Stimulated activated CD8-positive, alpha-beta memory T cell treated with anti-CD3 and anti-CD28 coated beads, Interleukin-12 subunit alpha, Interleukin-12 subunit beta, amount 100 ng/mL, for 4 hours (primary cell): Measurements from ENCODE around the gene ZDHHC11B.
"Not testable (repeated sequence)": the region's sequence is repeated elsewhere in the genome, so short reads cannot be mapped to it uniquely, and the experiment has no call there.

Source experiments
- DNase-seq: peaks from one replicate; pipeline ENCODE4 v3.0.0-alpha.2; 2020; ENCODE audit warnings: low read depth

Gene ZDHHC11B

GRCh38 chr5:785181-785705 is 714 bp upstream of the ZDHHC11B start:
- not testable (repeated sequence) for DNase-seq

DNA sequence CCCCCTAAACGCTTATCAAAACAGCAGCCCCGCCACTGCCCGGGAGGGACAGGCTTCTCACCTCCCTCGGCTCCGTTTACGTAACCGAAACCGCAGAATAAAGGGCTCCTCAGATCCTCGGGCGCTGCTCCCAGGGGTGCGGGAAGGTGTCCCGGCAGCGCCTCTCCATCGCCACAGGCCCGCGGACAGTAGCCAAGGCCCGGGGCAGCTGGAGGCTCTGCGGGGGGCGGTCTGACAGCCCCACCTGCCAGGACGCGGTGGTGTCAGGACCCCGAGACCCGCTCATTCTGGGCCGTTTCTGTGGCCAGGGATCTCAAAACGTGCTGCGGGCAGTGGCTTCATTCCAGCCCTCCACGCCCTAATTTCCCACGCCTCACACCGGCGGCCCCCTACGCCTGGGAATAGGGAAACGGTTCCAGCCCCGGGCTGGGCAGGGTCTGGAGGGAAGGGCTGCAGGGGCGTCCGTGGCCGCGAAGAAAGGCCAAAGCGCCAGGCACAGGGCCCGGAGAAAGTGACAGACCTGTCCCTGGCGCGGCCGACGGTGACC is 575 bp downstream of the ZDHHC11B start:
- not testable (repeated sequence) for DNase-seq

- DNase-seq, result not testable (repeated sequence)
These were observed 1.3 kb downstream of the ZDHHC11B start for GRCh38 chr5:783049-783802.

- DNase-seq, result not testable (repeated sequence)
These were observed 2.2 kb downstream of the ZDHHC11B start for GRCh38 chr5:782356-782755.

DNA sequence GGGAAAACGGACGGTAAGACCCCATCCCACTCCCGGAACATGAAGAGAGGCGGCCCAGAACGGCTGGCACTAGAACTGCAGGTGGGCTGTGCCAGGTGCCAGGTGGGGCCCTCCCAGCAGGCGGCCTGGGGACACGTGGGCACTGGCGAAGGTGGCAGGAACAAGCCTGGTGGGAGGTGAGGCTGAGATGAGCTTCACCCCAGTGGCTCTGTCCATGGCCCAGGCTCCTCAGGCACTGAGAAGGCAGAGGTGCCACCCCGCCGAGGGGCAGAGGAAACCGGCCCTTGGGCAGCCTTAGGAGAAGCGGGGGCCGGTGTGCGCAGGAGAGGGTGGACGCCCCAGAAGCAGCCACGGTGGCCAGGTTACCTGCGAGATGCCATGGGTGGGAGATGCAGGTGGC is 4.0 kb downstream of the ZDHHC11B start:
- DNase-seq, result not testable (repeated sequence)

DNA sequence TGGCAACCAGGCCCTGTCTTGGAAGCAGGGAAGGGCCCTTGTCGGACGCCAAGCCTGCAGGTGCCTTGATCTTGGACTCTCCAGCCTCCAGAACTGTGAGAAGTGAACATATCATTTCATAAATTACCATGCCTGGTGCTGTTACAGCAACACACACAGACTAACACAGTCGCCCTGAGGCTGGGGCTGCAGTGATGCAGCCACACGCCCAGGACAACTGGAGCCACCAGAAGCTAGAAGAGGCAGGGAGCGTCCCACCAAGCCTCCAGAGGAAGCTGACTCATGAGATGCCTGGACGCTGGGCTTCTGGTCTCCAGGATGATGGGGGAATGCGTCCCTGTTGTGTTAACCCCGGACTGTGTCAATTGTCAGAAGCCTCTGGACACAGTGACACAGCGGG is 5.6 kb downstream of the ZDHHC11B start:
- not testable (repeated sequence) for DNase-seq

- DNase-seq, result not testable (repeated sequence)
These were observed 6.1 kb downstream of the ZDHHC11B start for GRCh38 chr5:778421-778820.

- no peak for DNase-seq
These were observed 6.8 kb downstream of the ZDHHC11B start for GRCh38 chr5:777756-778161.

DNA sequence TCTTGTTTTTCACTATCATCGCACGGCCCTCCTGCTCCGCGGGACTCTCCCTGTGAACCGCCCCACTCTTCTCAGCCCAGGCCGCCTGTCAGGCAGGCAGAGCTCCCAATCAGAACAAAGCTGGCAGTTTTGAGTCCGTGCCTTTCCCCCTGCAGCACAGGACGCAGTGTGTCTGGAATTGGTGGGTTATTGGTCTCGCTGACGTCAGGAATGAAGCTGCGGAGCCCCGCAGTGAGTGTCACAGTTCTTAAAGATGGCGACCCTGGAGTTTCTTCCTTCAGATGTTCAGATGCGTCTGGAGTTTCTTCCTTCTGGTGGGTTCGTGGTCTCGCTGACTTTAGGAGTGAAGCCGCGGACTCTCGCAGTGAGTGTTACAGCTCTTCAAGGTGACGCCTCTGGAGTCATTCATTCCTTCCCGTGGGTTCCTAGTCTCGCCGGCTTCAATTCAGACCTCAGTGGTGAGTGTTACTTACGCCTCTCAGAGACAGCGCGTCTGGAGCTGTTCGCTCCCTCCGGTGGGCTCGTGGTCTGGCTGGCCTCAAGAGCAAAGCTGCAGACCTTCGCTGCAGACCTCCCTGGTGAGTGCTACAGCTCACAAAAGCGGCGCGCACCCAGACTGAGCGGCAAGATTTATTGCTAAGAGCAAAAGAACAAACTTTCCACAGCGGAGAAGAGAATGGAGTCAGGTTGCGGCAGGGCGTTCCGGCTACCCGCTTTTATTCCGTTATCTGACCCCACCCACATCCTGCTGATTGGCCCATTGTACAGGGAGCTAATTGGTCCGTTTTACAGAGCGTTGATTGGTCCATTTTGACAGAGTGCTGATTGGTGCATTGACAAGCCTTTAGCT is 7.4 kb downstream of the ZDHHC11B start:
- no peak for DNase-seq

DNA sequence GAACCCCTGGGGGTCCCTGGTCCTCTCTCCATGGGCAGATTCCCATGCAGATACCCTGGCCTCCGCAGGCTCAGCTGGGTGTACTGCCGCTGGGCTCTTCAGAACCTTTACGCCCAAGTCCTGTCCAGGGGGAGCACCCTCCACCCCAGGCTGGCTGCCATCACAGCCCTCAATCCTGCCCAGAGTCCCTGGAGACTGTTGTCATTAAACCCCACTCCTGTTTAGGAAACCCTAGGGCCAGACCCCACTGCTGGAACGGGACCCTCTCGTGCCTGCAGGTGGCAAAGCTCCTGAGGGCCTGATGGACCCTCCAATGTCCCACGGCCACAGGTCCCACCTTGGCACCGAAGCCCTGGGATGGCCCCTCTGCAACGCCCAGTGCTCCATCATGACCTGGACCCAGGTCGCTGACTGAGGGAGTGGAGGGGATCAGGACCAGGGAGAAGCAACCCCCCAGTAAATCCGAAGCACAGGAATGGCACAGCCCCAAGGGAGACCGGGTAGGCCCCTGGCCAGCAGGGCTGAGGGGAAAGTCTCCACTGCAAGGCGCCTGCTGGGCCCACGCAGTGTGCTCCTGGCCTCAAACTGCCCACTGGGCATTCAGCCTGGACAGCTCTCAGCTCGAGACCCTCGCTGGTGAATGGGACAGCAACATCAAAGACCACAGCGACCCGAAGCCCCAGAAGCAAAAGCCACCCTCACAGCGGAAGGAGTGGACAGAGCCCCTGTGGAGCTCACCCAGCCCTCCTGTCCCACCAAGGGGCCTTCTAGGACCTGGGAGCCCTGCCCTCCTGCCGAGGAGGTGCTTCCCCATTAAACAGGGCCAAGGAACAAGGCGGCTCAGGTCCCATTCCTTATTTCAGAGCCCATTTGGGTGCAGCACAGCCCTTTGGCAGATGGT is 8.3 kb downstream of the ZDHHC11B start:
- DNase-seq, result no peak

GRCh38 chr5:775595-775960 is 9.0 kb downstream of the ZDHHC11B start:
- not testable (repeated sequence) for DNase-seq

- not testable (repeated sequence) for DNase-seq
These were observed 9.5 kb downstream of the ZDHHC11B start for GRCh38 chr5:774854-775505.

DNA sequence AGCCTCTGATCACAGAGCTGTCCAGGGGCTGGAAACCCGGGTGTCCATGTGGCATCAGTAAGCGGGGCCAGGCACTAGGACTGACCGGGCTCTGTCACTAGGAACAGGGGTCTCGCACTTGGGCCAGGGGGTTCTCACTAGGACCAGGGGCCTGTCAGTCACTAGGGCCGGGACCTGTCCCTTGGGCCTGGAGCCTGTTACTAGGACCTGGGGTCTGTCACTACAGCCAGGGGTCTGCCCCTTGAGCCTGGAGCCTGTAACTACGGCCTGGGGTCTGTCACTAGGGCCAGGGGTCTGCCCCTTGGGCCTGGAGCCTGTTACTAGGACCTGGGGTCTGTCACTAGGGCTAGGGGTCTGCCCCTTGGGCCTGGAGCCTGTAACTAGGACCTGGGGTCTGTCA is 10.2 kb downstream of the ZDHHC11B start:
- not testable (repeated sequence) for DNase-seq

DNA sequence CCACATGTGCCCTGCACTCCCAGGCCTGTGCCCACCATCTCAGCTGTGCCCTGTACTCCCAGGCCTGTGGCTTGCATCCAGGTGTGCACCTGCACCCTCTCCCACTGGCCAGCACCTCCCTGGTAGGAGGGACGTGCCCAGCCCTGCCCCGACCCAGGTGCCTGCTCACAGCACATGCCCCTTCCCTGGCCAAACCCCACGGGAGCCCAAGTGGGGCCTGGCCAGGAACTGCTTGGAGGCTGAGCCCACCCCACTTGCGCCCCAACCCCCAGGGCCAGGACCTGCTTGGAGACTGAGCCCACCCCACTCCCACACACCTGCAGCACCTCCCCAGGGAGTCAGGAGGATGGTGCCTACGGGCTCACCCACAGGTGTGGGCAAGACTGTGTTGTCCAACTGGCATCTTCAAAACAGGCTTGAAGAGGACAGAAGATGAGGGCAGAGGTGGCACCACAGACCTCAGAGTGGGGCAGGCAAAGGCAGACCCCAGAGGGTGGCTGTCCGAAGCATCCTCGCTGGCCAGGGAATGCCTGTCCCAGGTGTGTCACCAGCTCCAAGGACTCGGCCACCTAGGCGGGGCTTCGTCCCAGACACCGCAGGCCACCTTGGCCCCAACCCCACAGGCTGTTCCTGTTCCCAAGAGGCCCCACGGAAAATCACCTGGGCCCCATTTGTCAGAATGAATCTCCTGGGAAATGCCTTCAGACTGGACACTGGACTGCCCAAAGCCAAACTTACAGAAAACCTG is 10.8 kb downstream of the ZDHHC11B start:
- DNase-seq, result no peak

DNA sequence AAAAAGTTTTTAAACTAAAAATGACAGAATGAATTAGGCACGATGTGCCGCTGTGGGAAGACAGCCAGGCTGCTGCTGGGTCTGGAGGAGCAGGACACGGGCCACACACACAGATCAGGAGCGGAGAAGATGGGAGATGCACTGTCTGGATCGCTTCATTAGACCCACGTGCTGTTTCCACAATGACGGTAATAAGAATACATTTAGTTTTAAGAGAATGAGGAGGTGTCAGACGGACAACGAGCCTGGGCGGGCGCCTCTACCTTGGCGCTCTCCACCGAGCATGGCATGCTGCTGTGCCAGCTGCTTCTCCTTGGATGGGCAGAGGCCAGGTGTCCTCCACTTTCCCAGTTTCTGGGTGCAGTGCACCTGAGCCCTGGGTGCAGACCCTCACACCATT is 11.6 kb downstream of the ZDHHC11B start:
- not testable (repeated sequence) for DNase-seq

DNA sequence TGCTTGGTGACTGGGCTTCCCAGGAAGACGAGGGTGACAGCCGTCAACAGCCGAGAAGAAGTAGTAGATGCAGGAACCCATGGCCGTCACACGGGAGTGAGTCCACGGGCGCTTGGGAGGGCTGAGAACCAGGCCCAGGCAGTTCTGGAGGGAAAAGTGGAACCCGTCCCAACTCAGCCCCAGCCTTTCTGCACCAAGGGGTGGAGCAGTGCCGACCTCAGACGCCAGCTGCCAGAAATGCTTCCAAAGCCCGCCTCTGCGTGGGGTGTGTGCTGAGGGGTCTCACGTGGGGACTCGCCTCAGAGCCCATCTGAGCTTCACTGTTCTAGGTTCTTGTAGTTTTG is 12.0 kb downstream of the ZDHHC11B start:
- DNase-seq, result not testable (repeated sequence)

DNA sequence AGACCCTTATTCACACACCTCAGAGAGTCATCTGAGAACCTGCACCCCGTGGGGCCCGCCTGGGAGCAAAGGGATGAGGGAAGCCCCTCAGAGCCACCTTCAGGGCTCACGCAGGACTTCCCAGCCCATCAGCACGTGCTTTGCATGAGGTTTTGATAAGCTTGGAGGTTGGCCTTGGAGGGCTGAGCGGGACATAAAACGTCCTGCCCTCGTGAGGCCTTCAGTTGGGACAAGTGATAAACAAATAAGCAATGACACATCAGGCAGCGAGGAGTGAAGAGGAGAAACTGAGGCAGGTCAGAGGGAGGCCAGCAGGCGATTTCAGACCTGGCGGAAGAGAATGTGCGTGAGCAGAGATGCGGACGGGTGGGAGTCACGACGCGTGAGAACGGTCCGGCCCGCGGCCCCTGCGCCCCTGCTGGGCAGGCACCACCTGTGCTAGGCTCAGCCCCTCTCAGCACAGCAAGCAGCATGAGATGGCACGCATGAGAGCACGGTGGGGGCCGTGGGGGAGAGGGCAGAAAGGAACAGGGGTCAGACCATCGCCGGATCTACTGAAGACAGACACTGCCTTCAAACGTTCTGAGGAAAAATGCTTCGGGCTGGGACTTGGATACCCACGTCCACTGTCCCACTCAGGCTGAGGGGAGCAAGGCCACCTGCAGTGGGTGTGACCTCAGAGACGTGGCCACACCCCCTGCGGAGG is 12.5 kb downstream of the ZDHHC11B start:
- DNase-seq, result not testable (repeated sequence)

DNA sequence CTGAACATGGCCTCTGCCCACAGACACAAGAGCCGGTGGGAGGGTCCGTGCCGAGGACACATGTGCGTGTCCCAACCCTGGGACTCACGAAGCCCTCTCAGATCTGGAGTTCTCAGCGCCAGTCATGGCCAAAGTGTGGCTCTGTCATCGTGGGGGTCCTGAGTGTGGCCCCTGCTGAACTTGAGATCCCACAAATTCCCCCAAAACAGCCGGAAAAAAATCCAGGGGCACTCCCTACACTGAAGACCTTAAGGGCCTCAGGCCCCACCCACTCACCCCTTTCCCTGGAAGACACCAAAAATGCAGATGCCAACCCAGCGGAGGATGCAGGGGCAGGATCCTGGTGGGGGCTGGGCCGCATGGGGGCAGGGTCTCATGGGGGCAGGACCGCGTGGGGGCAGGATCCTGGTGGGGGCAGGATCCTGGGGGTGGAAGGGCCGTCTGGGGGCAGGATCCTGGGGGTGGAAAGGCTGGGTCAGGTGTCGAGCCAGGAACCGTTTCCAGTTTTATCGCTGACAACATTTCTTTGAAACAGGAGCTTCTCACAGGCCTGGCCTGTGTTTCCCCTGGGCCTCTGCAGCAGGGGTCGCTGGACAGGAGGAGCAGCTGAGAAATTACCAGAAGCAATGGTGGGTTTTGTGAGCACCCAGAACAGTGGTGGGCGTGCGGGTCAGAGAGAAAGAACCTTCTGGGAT is 13.3 kb downstream of the ZDHHC11B start:
- DNase-seq, result not testable (repeated sequence)

GRCh38 chr5:770585-770984 is 13.9 kb downstream of the ZDHHC11B start:
- DNase-seq, result not testable (repeated sequence)
